Natural killer cell (primary cell): ENCODE results near the gene TMSB15C. TPM values are rescaled to one million over a fixed set of nuclear protein-coding genes. Genes with fewer than 3 reads are reported as not detected.
A peak's percentile ranks its signal among the peaks of the same experiment; 100 is the strongest.
"Not testable (repeated sequence)": the region's sequence is repeated elsewhere in the genome, so short reads cannot be mapped to it uniquely, and the experiment has no call there.

Source experiments
- ATAC-seq, 3 donors: fragments of 150-1000 bp in 2 of 3; fragments of 200-7000 bp in 1 of 3; cut with Tn5 transposase; 1 replicate in 1 of 3; 2 replicates in 2 of 3; pipeline ENCODE4 v1.10.0; 2021; ENCODE audit warnings: mild to moderate bottlenecking in 2 of 3, moderate library complexity in 2 of 3
- DNase-seq, 2 donors: peaks; one replicate each; pipeline versions ENCODE4 v3.0.0 to v3.0.0-alpha.2; 2013 to 2021; ENCODE audit warnings: mixed read lengths in 1 of 2
- H3K27ac ChIP-seq: one replicate; pipeline ENCODE4 v1.5.1; 2013; ENCODE audit warnings: mild to moderate bottlenecking, low read length
- H3K27me3 ChIP-seq: one replicate; pipeline ENCODE4 v1.6.1; 2013; ENCODE audit warnings: low read length; ENCODE audit not compliant: control insufficient read depth, insufficient read depth
- H3K36me3 ChIP-seq: one replicate; pipeline ENCODE4 v1.6.1; 2013; ENCODE audit warnings: low read length; ENCODE audit not compliant: control insufficient read depth, insufficient read depth
- H3K4me1 ChIP-seq: one replicate; pipeline ENCODE4 v1.6.1; 2013; ENCODE audit warnings: low read length; ENCODE audit not compliant: control insufficient read depth, insufficient read depth
- H3K4me3 ChIP-seq: one replicate; pipeline ENCODE4 v1.5.1; 2013; ENCODE audit warnings: low read length
- H3K9me3 ChIP-seq: one replicate; pipeline ENCODE4 v1.6.1; 2013; ENCODE audit warnings: low read length; ENCODE audit not compliant: control insufficient read depth, insufficient read depth
- H3K27ac Mint-ChIP-seq, 2 donors: one replicate each; pipeline ENCODE4 v1.8.0; 2022; ENCODE audit warnings: mild to moderate bottlenecking in 2 of 2, mixed read lengths in 2 of 2, moderate library complexity in 1 of 2
- H3K27me3 Mint-ChIP-seq, 2 donors: one replicate each; pipeline ENCODE4 v1.8.0; 2022; ENCODE audit warnings: low read depth in 2 of 2, mixed read lengths in 2 of 2
- H3K36me3 Mint-ChIP-seq: one replicate; pipeline ENCODE4 v1.8.0; 2022; ENCODE audit warnings: mixed read lengths
- H3K4me1 Mint-ChIP-seq, 2 donors: one replicate each; pipeline ENCODE4 v1.8.0; 2022; ENCODE audit warnings: mixed read lengths in 2 of 2
- H3K4me3 Mint-ChIP-seq: one replicate; pipeline ENCODE4 v1.8.0; 2022; ENCODE audit warnings: mild to moderate bottlenecking, moderate library complexity, mixed read lengths
- H3K9me3 Mint-ChIP-seq, 2 donors: one replicate each; pipeline ENCODE4 v1.8.0; 2022; ENCODE audit warnings: mixed read lengths in 2 of 2
- CTCF ChIP-seq: fragments of 200-600 bp; IDR thresholded peaks from one replicate; pipeline ENCODE4 v1.8.0; 2022; ENCODE audit warnings: antibody characterized with exemption
- WGBS: methylation state at CpG from one replicate; pipeline ENCODE4 v1.1.7; 2013; ENCODE audit warnings: missing lambda C conversion rate; ENCODE audit not compliant: insufficient coverage; 5-methylcytosine and 5-hydroxymethylcytosine counted together
- intact Hi-C: fragments of 100-400 bp; cut with micrococcal nuclease; formaldehyde crosslinking; loops from one replicate; pipeline ENCODE4 v1.14.2; 2022
- total RNA-seq, 4 donors: library from RNA; stranded (reverse); fragments of 120-200 nt in 1 of 4; gene quantifications; one replicate each; pipeline versions ENCODE4 v1.2.3 to v1.2.4, GENCODE V29; 2013 to 2022

Gene TMSB15C
- 1 to 10 TPM; 2.0 to 4.1 (median 2.5) TPM for total RNA-seq
- 4.9 TPM for total RNA-seq (2013)

- ATAC-seq, result peak; percentile 89 to 98 (median 98)
- H3K36me3 Mint-ChIP-seq, result not testable (repeated sequence)
These were observed at the start of gene TMSB15C for GRCh38 chrX:104075778-104076445. TMSB15C (minus strand) TSS chrX:104076236.

GRCh38 chrX:104122829-104123228 lies 46.8 kb upstream of the TMSB15C start:
- Histone ChIP-seq H3K9me3 (no peaks in the 10 kb centered on the region), H3K4me1 (peaks cover 9% of the 10 kb centered on the region), H3K36me3 (no peaks in the 10 kb centered on the region), H3K27me3 (no peaks in the 10 kb centered on the region), H3K27ac (no peak overlapping the region), H3K4me3 (no peak overlapping the region)
- 10% methylated on average over 4 of the region's 5 CpGs for WGBS
- ATAC-seq (peak in 2 of 3 donors; percentile 29 to 60), DNase-seq (peak in 1 of 2 donors; percentile 34)
- Mint-ChIP-seq H3K27ac (peak overlapping the region; percentile 50 to 73), H3K4me3 (no peak overlapping the region), H3K4me1 (peaks cover 9 to 19% of the 10 kb centered on the region in 2 donors), H3K9me3 (no peaks in the 10 kb centered on the region), H3K27me3 (no peaks in the 10 kb centered on the region), H3K36me3 (no peaks in the 10 kb centered on the region)
- no peak for TF ChIP-seq CTCF
- intact Hi-C loops, result no loop called here

More at GRCh38 chrX:104075778-104076445, at the start of gene TMSB15C:
- H3K4me1 ChIP-seq, H3K27me3 Mint-ChIP-seq, H3K27ac Mint-ChIP-seq, H3K4me3 Mint-ChIP-seq, H3K27ac ChIP-seq, H3K36me3 ChIP-seq, H3K4me1 Mint-ChIP-seq, H3K9me3 ChIP-seq, intact Hi-C loops, H3K9me3 Mint-ChIP-seq, H3K27me3 ChIP-seq, H3K4me3 ChIP-seq, DNase-seq: not testable (repeated sequence)
- WGBS, result no CpG with 5 or more reads among the region's 46 CpGs

GRCh38 chrX:104118765-104119164 lies 42.7 kb upstream of the TMSB15C start:
- Mint-ChIP-seq H3K4me1 (peaks cover 9 to 34% of the 10 kb centered on the region in 2 donors), H3K4me3 (no peak overlapping the region), H3K27me3 (no peaks in the 10 kb centered on the region), H3K9me3 (no peaks in the 10 kb centered on the region), H3K36me3 (no peaks in the 10 kb centered on the region), H3K27ac (no peak overlapping the region)
- WGBS, result 100% methylated on average over 1 of the region's 1 CpG
- H3K9me3 ChIP-seq, result no peaks in the 10 kb centered on the region
- ATAC-seq (no peak), DNase-seq (no peak)
- H3K27ac ChIP-seq, result no peak overlapping the region
- H3K4me1 ChIP-seq, result peaks cover 14% of the 10 kb centered on the region
- intact Hi-C loops, result no loop called here
- no peaks in the 10 kb centered on the region for H3K27me3 ChIP-seq
- no peak for TF ChIP-seq CTCF
- no peak overlapping the region for H3K4me3 ChIP-seq
- no peaks in the 10 kb centered on the region for H3K36me3 ChIP-seq

GRCh38 chrX:104117759-104118158 lies 41.7 kb upstream of the TMSB15C start:
- Histone ChIP-seq H3K4me1 (peaks cover 16% of the 10 kb centered on the region), H3K27ac (no peak overlapping the region), H3K9me3 (no peaks in the 10 kb centered on the region), H3K4me3 (no peak overlapping the region), H3K36me3 (no peaks in the 10 kb centered on the region), H3K27me3 (no peaks in the 10 kb centered on the region)
- Mint-ChIP-seq H3K9me3 (no peaks in the 10 kb centered on the region), H3K4me1 (peaks cover 4 to 33% of the 10 kb centered on the region in 2 donors), H3K27me3 (no peaks in the 10 kb centered on the region), H3K36me3 (no peaks in the 10 kb centered on the region), H3K4me3 (no peak overlapping the region), H3K27ac (peak overlapping the region in 1 of 2 donors; percentile 69)
- no peak for DNase-seq
- TF ChIP-seq CTCF, result no peak
- no peak for ATAC-seq
- intact Hi-C loops, result no loop called here
